Esophagus muscularis mucosa (tissue), 4 donors: Measurements from ENCODE around the gene RABEP1. TPM values are rescaled to one million over a fixed set of nuclear protein-coding genes. Genes with fewer than 3 reads are reported as not detected.

ENCODE experiments used
- DNase-seq: peaks from one replicate; pipeline ENCODE4 v3.0.0-alpha.2; 2017; ENCODE audit errors: extremely low spot score
- H3K27ac ChIP-seq, 4 donors: fragments of 200-600 bp; sonication (generic); replicated peaks in 1 of 4; 1 replicate in 3 of 4; 2 replicates in 1 of 4; pipeline ENCODE4 v1.5.1; 2016 to 2019; ENCODE audit warnings: mild to moderate bottlenecking in 1 of 4
- H3K27me3 ChIP-seq, 4 donors: fragments of 200-600 bp; sonication (generic); one replicate each; pipeline versions ENCODE4 v1.5.1 to v1.6.0; 2016 to 2019
- H3K36me3 ChIP-seq, 4 donors: fragments of 200-600 bp; sonication (generic); one replicate each; pipeline ENCODE4 v1.5.1; 2016 to 2019
- H3K4me1 ChIP-seq, 4 donors: fragments of 200-600 bp; sonication (generic); one replicate each; pipeline ENCODE4 v1.5.1; 2016 to 2019
- H3K4me3 ChIP-seq, 4 donors: fragments of 200-600 bp; sonication (generic); 1 replicate in 2 of 4; 2 replicates in 2 of 4; pipeline ENCODE4 v1.5.1; 2016 to 2019; ENCODE audit warnings: mild to moderate bottlenecking in 4 of 4, moderate library complexity in 1 of 4
- H3K9me3 ChIP-seq, 4 donors: fragments of 200-600 bp; sonication (generic); 1 replicate in 3 of 4; 2 replicates in 1 of 4; pipeline ENCODE4 v1.5.1; 2016 to 2019
- CTCF ChIP-seq, 3 experiments: fragments of 200-600 bp in 2 of 3; fragments of 450-650 bp in 1 of 3; sonication (generic) in 2 of 3; IDR thresholded peaks; one replicate each; pipeline ENCODE4 v1.5.1; 2017 to 2019; ENCODE audit warnings: antibody characterized with exemption in 3 of 3, mild to moderate bottlenecking in 2 of 3, moderate library complexity in 1 of 3
- EP300 ChIP-seq: sonication (generic); formaldehyde crosslinking; IDR thresholded peaks from one replicate; pipeline ENCODE4 v1.6.1; 2017; ENCODE audit warnings: antibody characterized with exemption
- POLR2A ChIP-seq: fragments of 450-650 bp; IDR thresholded peaks from one replicate; pipeline ENCODE4 v1.6.1; 2017; ENCODE audit warnings: antibody characterized with exemption, moderate library complexity, mild to moderate bottlenecking, low read depth
- POLR2AphosphoS5 ChIP-seq, 2 donors: sonication (generic); formaldehyde crosslinking; IDR thresholded peaks; one replicate each; pipeline ENCODE4 v1.6.1; 2017; ENCODE audit warnings: antibody characterized with exemption in 2 of 2
- WGBS: methylation state at CpG from one replicate; pipeline ENCODE4 v1.1.5; 2018; 5-methylcytosine and 5-hydroxymethylcytosine counted together
- intact Hi-C: fragments of 100-400 bp; cut with DNase I; formaldehyde crosslinking; loops from one replicate; pipeline ENCODE4 v1.15.1; 2023
- total RNA-seq, 4 donors: library from RNA; depleted of rRNA; stranded (reverse); fragments of >200 nt; gene quantifications; one replicate each; pipeline versions ENCODE4 v1.1.0 to v1.2.1, GENCODE V29; 2016

The RABEP1 gene
- total RNA-seq, 4 donors from 2014 or later, result 39.5 to 49.7 (median 43.1) TPM

- 89% methylated on average over 11 of the region's 11 CpGs for WGBS
- H3K36me3 ChIP-seq, result peaks cover 90 to 100% (median 97%) of the 10 kb centered on the region in 4 donors
- H3K27ac ChIP-seq, result no peak overlapping the region
- intact Hi-C loops, result no loop called here
- no peak overlapping the region for H3K4me3 ChIP-seq
- TF ChIP-seq EP300 (no peak), CTCF (IDR thresholded peaks at IDR 0.05) (no peak), POLR2AphosphoS5 (IDR thresholded peaks at IDR 0.05) (no peak), POLR2A (no peak)
- no peak for DNase-seq
- H3K9me3 ChIP-seq, result no peaks in the 10 kb centered on the region
- no peaks in the 10 kb centered on the region for H3K27me3 ChIP-seq
- no peaks in the 10 kb centered on the region for H3K4me1 ChIP-seq
These were observed 97.4 kb downstream of the RABEP1 start for GRCh38 chr17:5379351-5380107.

- H3K27me3 ChIP-seq, result no peaks in the 10 kb centered on the region
- TF ChIP-seq EP300 (no peak), POLR2AphosphoS5 (IDR thresholded peaks at IDR 0.05) (no peak), POLR2A (no peak), CTCF (IDR thresholded peaks at IDR 0.05) (no peak)
- no peaks in the 10 kb centered on the region for H3K9me3 ChIP-seq
- H3K36me3 ChIP-seq, result peaks cover 89 to 100% (median 97%) of the 10 kb centered on the region in 4 donors
- intact Hi-C loops, result no loop called here
- no peak for DNase-seq
- 69% methylated on average over 7 of the region's 7 CpGs for WGBS
- H3K4me3 ChIP-seq, result no peak overlapping the region
- H3K4me1 ChIP-seq, result no peaks in the 10 kb centered on the region
- H3K27ac ChIP-seq, result peak overlapping the region in 1 of 4 donors; percentile 3
These were observed 98.5 kb downstream of the RABEP1 start for GRCh38 chr17:5380491-5381135.

GRCh38 chr17:5381542-5381941, 99.5 kb downstream of the RABEP1 start:
- no peak for TF ChIP-seq POLR2A
- TF ChIP-seq EP300, result no peak
- Histone ChIP-seq H3K4me1 (no peaks in the 10 kb centered on the region), H3K27me3 (no peaks in the 10 kb centered on the region), H3K36me3 (peaks cover 88 to 100% (median 99%) of the 10 kb centered on the region in 4 donors), H3K9me3 (no peaks in the 10 kb centered on the region), H3K4me3 (no peak overlapping the region), H3K27ac (no peak overlapping the region)
- WGBS, result 91% methylated on average over 4 of the region's 4 CpGs
- no peak for DNase-seq
- intact Hi-C loops, result no loop called here

GRCh38 chr17:5391678-5392077, 109.6 kb downstream of the RABEP1 start:
- H3K27me3 ChIP-seq, result no peaks in the 10 kb centered on the region
- no peak for TF ChIP-seq CTCF (IDR thresholded peaks at IDR 0.05)
- no peak for TF ChIP-seq EP300
- TF ChIP-seq POLR2AphosphoS5 (IDR thresholded peaks at IDR 0.05), result no peak
- no peak for TF ChIP-seq POLR2A
- H3K4me1 ChIP-seq, result no peaks in the 10 kb centered on the region
- 91% methylated on average over 5 of the region's 5 CpGs for WGBS
- no peak overlapping the region for H3K4me3 ChIP-seq
- intact Hi-C loops, result no loop called here
- peaks cover 61 to 100% (median 89%) of the 10 kb centered on the region in 4 donors for H3K36me3 ChIP-seq
- H3K9me3 ChIP-seq, result no peaks in the 10 kb centered on the region
- no peak for DNase-seq
- H3K27ac ChIP-seq, result no peak overlapping the region

- Histone ChIP-seq H3K27ac (no peak overlapping the region), H3K4me3 (no peak overlapping the region), H3K36me3 (peaks cover 69 to 100% (median 86%) of the 10 kb centered on the region in 4 donors), H3K9me3 (no peaks in the 10 kb centered on the region), H3K27me3 (no peaks in the 10 kb centered on the region), H3K4me1 (no peaks in the 10 kb centered on the region)
- TF ChIP-seq POLR2A (no peak), CTCF (IDR thresholded peaks at IDR 0.05) (no peak), EP300 (no peak), POLR2AphosphoS5 (IDR thresholded peaks at IDR 0.05) (no peak)
- intact Hi-C loops, result no loop called here
- DNase-seq, result no peak
- 95% methylated on average over 2 of the region's 2 CpGs for WGBS
These were observed 114.5 kb downstream of the RABEP1 start for GRCh38 chr17:5396612-5397011.
